Heart right ventricle (tissue), 16 donors: Measurements from ENCODE around the gene IRGC. TPM values are rescaled to one million over a fixed set of nuclear protein-coding genes. Genes with fewer than 3 reads are reported as not detected.

Source experiments
- ATAC-seq, 8 donors: fragments of 200-7000 bp; cut with Tn5 transposase; one replicate each; pipeline ENCODE4 v1.9.1; 2020; ENCODE audit warnings: mild to moderate bottlenecking in 8 of 8, moderate library complexity in 8 of 8, moderate number of reproducible peaks in 1 of 8
- DNase-seq, 2 donors: peaks; one replicate each; pipeline ENCODE4 v3.0.0-alpha.2; 2020
- H3K27ac ChIP-seq, 10 donors: fragments of 200-600 bp; sonication (generic) in 2 of 10; one replicate each; pipeline versions ENCODE4 v1.5.0 to v1.8.0; 2020 to 2022; ENCODE audit warnings: mild to moderate bottlenecking in 3 of 10
- H3K27me3 ChIP-seq, 7 donors: fragments of 200-600 bp; one replicate each; pipeline ENCODE4 v1.8.0; 2021 to 2022; ENCODE audit warnings: mild to moderate bottlenecking in 2 of 7
- H3K36me3 ChIP-seq, 9 donors: fragments of 200-600 bp; sonication (generic) in 1 of 9; one replicate each; pipeline versions ENCODE4 v1.5.0 to v1.8.0; 2020 to 2022; ENCODE audit warnings: mild to moderate bottlenecking in 2 of 9
- H3K4me1 ChIP-seq, 9 donors: fragments of 200-600 bp; sonication (generic) in 1 of 9; one replicate each; pipeline versions ENCODE4 v1.5.0 to v1.8.0; 2020 to 2022; ENCODE audit warnings: mild to moderate bottlenecking in 4 of 9
- H3K4me3 ChIP-seq, 10 donors: fragments of 200-600 bp; sonication (generic) in 2 of 10; one replicate each; pipeline versions ENCODE4 v1.5.0 to v1.8.0; 2020 to 2022; ENCODE audit warnings: mild to moderate bottlenecking in 7 of 10, moderate library complexity in 2 of 10
- H3K9me3 ChIP-seq, 11 donors: fragments of 200-600 bp in 10 of 11; sonication (generic) in 2 of 11; one replicate each; pipeline versions ENCODE4 v1.5.0 to v1.8.0; 2013 to 2022; ENCODE audit warnings: mild to moderate bottlenecking in 2 of 11, control low read depth in 1 of 11, moderate library complexity in 1 of 11
- CTCF ChIP-seq, 9 donors: fragments of 200-600 bp; sonication (generic) in 2 of 9; IDR thresholded peaks; one replicate each; pipeline versions ENCODE4 v1.5.0 to v1.8.0; 2021 to 2022; ENCODE audit warnings: antibody characterized with exemption in 9 of 9, mild to moderate bottlenecking in 5 of 9, moderate library complexity in 1 of 9
- WGBS, 2 donors: extraction: QIAGEN DNeasy Blood & Tissue Kit; methylation state at CpG; one replicate each; pipeline ENCODE4 v1.1.7; 2013; ENCODE audit warnings: inconsistent platforms in 1 of 2; 5-methylcytosine and 5-hydroxymethylcytosine counted together
- intact Hi-C, 10 donors: fragments of 100-400 bp; cut with DNase I; formaldehyde crosslinking; loops; one replicate each; pipeline versions ENCODE4 v1.11.1 to v1.14.2; 2022
- long read RNA-seq, 3 donors: library from polyadenylated mRNA; unstranded; transcript quantifications; one replicate each; pipeline ENCODE4 v2.0.0, GENCODE V29; 2020 to 2021
- polyA plus RNA-seq, 2 donors: library from polyadenylated mRNA; stranded (reverse); fragments of 200-250 nt; gene quantifications; one replicate each; pipeline ENCODE4 v1.2.3, GENCODE V29; 2013
- total RNA-seq, 10 donors: library from RNA; stranded (reverse); fragmentation: NEBNext Ultra II Directional in 3 of 10; extraction: Animal tissue kit (Norgen Biotek cat#: 25700) in 3 of 10; gene quantifications; one replicate each; pipeline versions ENCODE4 v1.2.1 to v1.2.4, GENCODE V29; 2021 to 2023
- donor health status: Arrhythmogenic right ventricular cardiomyopathy.
- donor health status: ischemic (EF 13 %, LVEDD 7.1; RV severe dilation, severe dysfunction).
- donor health status: healthy with polysubstance abuse.
- donor health status: DM: no; HTN: yes; CAD: no.
- donor health status: DM: no; HTN: no; CAD: no.
- donor health status: ischemic (EF 25% LVEDD 6.9; RV normal size, moderate dysfunction).
- donor health status: ischemic (EF 25% LVEDD 5.7; RV mildly dilated, moderate dysfunction).
- donor health status: healthy.
- donor health status: DM: yes; HTN: yes; CAD: no.
- donor health status: Ischemic cardiomyopathy.
- donor health status: ischemic (EF 35%, LVEDD 5.7; RV mildly dilated, moderate dysfunction).
- donor health status: nonischemic (EF 11% LVEDD 7.7; RV severe dilation, severe dysfunction).
- donor health status: DM: yes; HTN: yes; CAD: no.
- donor health status: PGD.
- donor health status: ischemic (EF 29% LVEDD 5.4; RV normal size, mild dysfunction).
- donor health status: nonischemic (EF 23%, LVEDD 6.1; RV moderate dilation, normal function).

IRGC gene
- total RNA-seq (not detected), polyA plus RNA-seq (not detected)
- long read RNA-seq, donor 1 = 0 reads
- long read RNA-seq, donor 2 = 0 reads
- long read RNA-seq, donor 3 = 0 reads

GRCh38 chr19:43715776-43716175 lies at the start of gene IRGC:
IRGC (plus strand) TSS chr19:43716076; CDS start chr19:43718559, 2,483 bp downstream.
- intact Hi-C loops = no loop called here
- WGBS, 2 donors = 64 to 67% methylated on average over 4 of the region's 4 CpGs
- H3K4me3 ChIP-seq = no peak within 1 kb of the TSS
- no peaks in the 10 kb centered on the region for H3K36me3 ChIP-seq
- H3K9me3 ChIP-seq = no peaks in the 10 kb centered on the region
- H3K4me1 ChIP-seq = no peaks in the 10 kb centered on the region
- peaks cover 0 to 6% (median 0%) of the 10 kb centered on the region in 7 donors for H3K27me3 ChIP-seq
- ATAC-seq (no peak), DNase-seq (no peak)
- H3K27ac ChIP-seq = no peak within 1 kb of the TSS
- TF ChIP-seq CTCF (IDR thresholded peaks at IDR 0.05) = no peak

- Histone ChIP-seq H3K9me3 (no peaks in the 10 kb centered on the region), H3K27me3 (no peaks in the 10 kb centered on the region), H3K36me3 (peaks cover 0 to 55% (median 0%) of the 10 kb centered on the region in 9 donors), H3K4me1 (peaks cover 0 to 78% (median 33%) of the 10 kb centered on the region in 9 donors), H3K27ac (peak overlapping the region in 7 of 10 donors; percentile 38 to 99 (median 71)), H3K4me3 (peak overlapping the region in 9 of 10 donors; percentile 10 to 78 (median 65))
- WGBS, 2 donors = 47 to 62% methylated on average over 26 of the region's 26 CpGs
- no peak for TF ChIP-seq CTCF (IDR thresholded peaks at IDR 0.05)
- DNase-seq (peak in 1 of 2 donors; percentile 17), ATAC-seq (no peak)
- intact Hi-C loops = loop anchor here in 1 of 10 donors (10.0 kb wide), 1 partner anchor 132 kb away; the partner anchor contains the start of gene ZNF575
Observed at GRCh38 chr19:43667126-43667875, 48.6 kb upstream of the IRGC start.

GRCh38 chr19:43667876-43668405 lies 47.9 kb upstream of the IRGC start:
- no peak for TF ChIP-seq CTCF (IDR thresholded peaks at IDR 0.05)
- Histone ChIP-seq H3K27me3 (no peaks in the 10 kb centered on the region), H3K27ac (peak overlapping the region in 8 of 10 donors; percentile 22 to 99 (median 68)), H3K4me3 (peak overlapping the region in 9 of 10 donors; percentile 10 to 78 (median 65)), H3K4me1 (peaks cover 0 to 85% (median 33%) of the 10 kb centered on the region in 9 donors), H3K9me3 (no peaks in the 10 kb centered on the region), H3K36me3 (peaks cover 0 to 49% (median 0%) of the 10 kb centered on the region in 9 donors)
- DNase-seq (no peak), ATAC-seq (no peak)
- WGBS, 2 donors = 3 to 4% methylated on average over 29 of the region's 29 CpGs
- intact Hi-C loops = loop anchor here in 3 of 10 donors (1.0 to 10.0 kb wide), 5 partner anchors 33 to 134 kb away; partner anchors contain the start of gene ZNF575 (in 1 of the 3)

GRCh38 chr19:43668406-43669109 lies 47.3 kb upstream of the IRGC start:
- ATAC-seq (peak; percentile 90 to 97 (median 93)), DNase-seq (peak; percentile 98 to 99)
- peaks cover 0 to 42% (median 0%) of the 10 kb centered on the region in 9 donors for H3K36me3 ChIP-seq
- no peak for TF ChIP-seq CTCF (IDR thresholded peaks at IDR 0.05)
- H3K9me3 ChIP-seq = no peaks in the 10 kb centered on the region
- intact Hi-C loops = loop anchor here in 3 of 10 donors (1.0 to 10.0 kb wide), 5 partner anchors 32 to 134 kb away; partner anchors contain the start of gene ZNF575 (in 1 of the 3)
- H3K27ac ChIP-seq = peak overlapping the region; percentile 64 to 99 (median 91)
- H3K4me1 ChIP-seq = peaks cover 0 to 83% (median 31%) of the 10 kb centered on the region in 9 donors
- H3K4me3 ChIP-seq = peak overlapping the region; percentile 26 to 78 (median 66)
- 1% methylated on average over 44 of the region's 44 CpGs for WGBS, 2 donors
- H3K27me3 ChIP-seq = no peaks in the 10 kb centered on the region
